GM10266 (cell line): ENCODE measurements around the gene KCNN1.
A peak's percentile ranks its signal among the peaks of the same experiment; 100 is the strongest.
"Not testable (repeated sequence)": the region's sequence is repeated elsewhere in the genome, so short reads cannot be mapped to it uniquely, and the experiment has no call there.

ENCODE experiments used
- DNase-seq: peaks from one replicate; pipeline ENCODE4 v3.0.0; 2012; ENCODE audit errors: extremely low spot score
- CTCF ChIP-seq: IDR thresholded peaks from 2 replicates; pipeline ENCODE4 v1.5.1; 2012; ENCODE audit warnings: mild to moderate bottlenecking, low read depth; ENCODE audit not compliant: control insufficient read depth, insufficient read depth; ENCODE audit errors: missing control alignments

Gene KCNN1

GRCh38 chr19:17966550-17967256 lies at the start of gene KCNN1:
Gene KCNN1, plus strand, starts transcription at chr19:17967107. Its CDS starts 6,782 bp downstream, at chr19:17973889.
- TF ChIP-seq CTCF, result no peak
- DNase-seq, result peak; percentile 66

- DNase-seq, result not testable (repeated sequence)
Observed at GRCh38 chr19:17918151-17918550, 48.8 kb upstream of the KCNN1 start.

- not testable (repeated sequence) for DNase-seq
Observed at GRCh38 chr19:17919122-17919521, 47.8 kb upstream of the KCNN1 start.

GRCh38 chr19:17920527-17920926 lies 46.4 kb upstream of the KCNN1 start:
- DNase-seq, result no peak
- no peak for TF ChIP-seq CTCF

- DNase-seq, result no peak
- TF ChIP-seq CTCF, result no peak
Observed at GRCh38 chr19:17922138-17922537, 44.8 kb upstream of the KCNN1 start.

- DNase-seq, result peak; percentile 29
- TF ChIP-seq CTCF, result no peak
Observed at GRCh38 chr19:17926044-17926443, 40.9 kb upstream of the KCNN1 start.

GRCh38 chr19:17929056-17929455 lies 37.9 kb upstream of the KCNN1 start:
- peak; percentile 70 for DNase-seq
- TF ChIP-seq CTCF, result no peak

GRCh38 chr19:17931532-17932191 lies 35.2 kb upstream of the KCNN1 start:
- no peak for TF ChIP-seq CTCF
- DNase-seq, result peak; percentile 18
